ENCODE measurements around the gene SCN4A. TPM values are rescaled to one million over a fixed set of nuclear protein-coding genes. Genes with fewer than 3 reads are reported as not detected.

The SCN4A gene
- total RNA-seq, 1 experiment from 2014 or later: not detected

DNA sequence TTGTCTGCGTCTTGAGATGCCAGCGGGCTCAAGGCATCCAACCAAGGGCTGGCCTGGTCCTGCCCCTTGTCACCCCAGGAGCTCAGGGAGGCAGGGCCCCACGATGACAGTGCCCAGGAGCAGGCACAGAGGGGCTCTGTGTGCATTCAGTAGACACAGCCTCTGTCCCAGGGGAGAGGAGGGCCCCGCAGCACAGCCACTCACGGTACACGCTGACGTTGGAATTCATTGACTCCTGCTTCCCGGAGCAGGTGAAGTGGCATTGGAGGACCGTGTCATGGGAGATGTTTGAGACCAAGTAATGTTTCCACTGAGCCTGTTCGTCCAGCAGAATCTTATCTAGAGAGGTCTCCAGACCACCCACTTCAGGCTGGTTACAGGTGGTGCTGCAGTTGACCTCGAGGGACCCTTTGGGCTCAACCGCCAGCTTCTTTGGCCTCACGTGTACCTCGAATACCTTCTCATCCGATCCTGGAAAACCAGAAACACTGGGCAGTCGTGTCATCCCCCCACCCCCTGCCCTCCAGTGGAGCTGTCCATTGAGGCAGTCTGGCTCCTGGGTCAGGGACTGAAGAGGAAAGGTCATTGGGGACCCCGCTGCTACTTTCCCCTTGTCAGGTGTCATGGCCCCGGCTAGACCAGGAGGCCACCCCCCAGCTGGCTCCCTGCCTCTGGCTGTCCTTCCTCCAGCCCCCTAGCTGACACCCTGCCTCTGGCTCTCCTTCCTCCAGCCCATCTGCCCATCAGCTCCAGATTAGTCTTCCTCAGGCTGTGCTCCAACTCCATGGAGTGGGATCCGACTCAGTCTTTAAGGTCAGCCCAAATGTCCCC is 32.4 kb upstream of the SCN4A start:
- no peak overlapping the region for H3K9ac ChIP-seq (ENCODE audit: low read length)
- H3K36me3 ChIP-seq (ENCODE audit: low read depth, low read length): no peaks in the 10 kb centered on the region
- peak overlapping the region; percentile 17; the same call in 1 of the 2 replicates for H3K27ac ChIP-seq (ENCODE audit: low read length)
- H3K4me2 ChIP-seq (ENCODE audit: low read length): peak overlapping the region; percentile 69
- no peaks in the 10 kb centered on the region for H3K27me3 ChIP-seq (ENCODE audit: low read length)
- peak overlapping the region; percentile 49 for H2AFZ ChIP-seq (ENCODE audit: low read length)
- peaks cover 48% of the 10 kb centered on the region for H3K4me1 ChIP-seq (ENCODE audit: insufficient read depth, low read length)
- H3K9me2 ChIP-seq (replicated peaks; ENCODE audit: low read length): no peaks in the 10 kb centered on the region
- H3K79me2 ChIP-seq (ENCODE audit: low read length): no peaks in the 10 kb centered on the region
- H3K9me3 ChIP-seq (ENCODE audit: low read length): peaks cover 1% of the 10 kb centered on the region; the same call in 1 of the 2 replicates
- ATAC-seq (peak; percentile 2; the same call in 1 of the 2 replicates), DNase-seq (no peak)
- TF ChIP-seq EZH2 (IDR thresholded peaks at IDR 0.05; ENCODE audit: low read length, unreplicated experiment) (no peak), EZH2phosphoT487 (IDR thresholded peaks at IDR 0.05; ENCODE audit: borderline replicate concordance, low read length) (no peak)
- TF ChIP-seq, protein P1, sequence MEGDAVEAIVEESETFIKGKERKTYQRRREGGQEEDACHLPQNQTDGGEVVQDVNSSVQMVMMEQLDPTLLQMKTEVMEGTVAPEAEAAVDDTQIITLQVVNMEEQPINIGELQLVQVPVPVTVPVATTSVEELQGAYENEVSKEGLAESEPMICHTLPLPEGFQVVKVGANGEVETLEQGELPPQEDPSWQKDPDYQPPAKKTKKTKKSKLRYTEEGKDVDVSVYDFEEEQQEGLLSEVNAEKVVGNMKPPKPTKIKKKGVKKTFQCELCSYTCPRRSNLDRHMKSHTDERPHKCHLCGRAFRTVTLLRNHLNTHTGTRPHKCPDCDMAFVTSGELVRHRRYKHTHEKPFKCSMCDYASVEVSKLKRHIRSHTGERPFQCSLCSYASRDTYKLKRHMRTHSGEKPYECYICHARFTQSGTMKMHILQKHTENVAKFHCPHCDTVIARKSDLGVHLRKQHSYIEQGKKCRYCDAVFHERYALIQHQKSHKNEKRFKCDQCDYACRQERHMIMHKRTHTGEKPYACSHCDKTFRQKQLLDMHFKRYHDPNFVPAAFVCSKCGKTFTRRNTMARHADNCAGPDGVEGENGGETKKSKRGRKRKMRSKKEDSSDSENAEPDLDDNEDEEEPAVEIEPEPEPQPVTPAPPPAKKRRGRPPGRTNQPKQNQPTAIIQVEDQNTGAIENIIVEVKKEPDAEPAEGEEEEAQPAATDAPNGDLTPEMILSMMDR (conservative IDR thresholded peaks at IDR 0.05; ENCODE audit: low read depth, low read length): no peak
- CTCF ChIA-PET: interaction anchor here (0.7 to 0.9 kb wide), 2 partner anchors 56 to 128 kb away, joined by 3 to 6 read pairs; no protein-coding TSS in a partner anchor
- no peaks in the 10 kb centered on the region for H4K20me1 ChIP-seq (ENCODE audit: low read length)
- peak overlapping the region; percentile 18; the same call in 1 of the 2 replicates for H3K4me3 ChIP-seq (ENCODE audit: low read length)
- H3F3A ChIP-seq (ENCODE audit: low read length, unreplicated experiment): no peaks in the 10 kb centered on the region
- BruUV-seq (replicated peaks): no TSS peak
- intact Hi-C loops (cut with micrococcal nuclease): no loop called here
- POLR2A ChIA-PET (ENCODE audit: unreplicated experiment): no interaction called here

DNA sequence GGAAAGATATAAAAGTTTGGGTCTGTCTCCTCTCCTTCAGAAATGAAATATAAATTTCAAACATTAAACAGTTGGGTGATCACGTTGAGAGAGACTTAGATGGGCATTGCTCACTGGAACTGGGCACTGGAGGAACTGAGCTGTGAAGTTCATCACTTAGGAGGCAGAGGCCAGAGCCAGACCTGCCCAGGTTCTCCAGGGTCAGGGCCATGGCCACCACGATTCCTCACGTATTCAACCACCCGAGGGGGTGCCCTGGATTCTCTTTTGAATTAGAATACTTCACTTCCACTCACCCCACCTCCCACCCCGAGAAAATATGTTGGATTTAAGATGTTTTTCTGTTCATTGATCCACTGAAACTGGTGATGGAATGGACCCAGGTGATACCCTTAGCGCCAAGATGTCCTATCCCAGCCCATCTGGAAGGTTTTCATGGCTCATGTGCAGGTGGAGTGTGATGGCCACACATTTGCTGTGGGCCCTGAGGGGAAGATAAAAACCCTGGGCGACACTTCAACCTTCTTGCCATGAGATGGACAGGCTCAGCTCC is 31.6 kb upstream of the SCN4A start:
- no peak overlapping the region for H3K9ac ChIP-seq (ENCODE audit: low read length)
- H2AFZ ChIP-seq (ENCODE audit: low read length): no peak overlapping the region
- H3K27me3 ChIP-seq (ENCODE audit: low read length): no peaks in the 10 kb centered on the region
- H3K4me2 ChIP-seq (ENCODE audit: low read length): no peak overlapping the region
- no peak overlapping the region for H3K4me3 ChIP-seq (ENCODE audit: low read length)
- H4K20me1 ChIP-seq (ENCODE audit: low read length): no peaks in the 10 kb centered on the region
- TF ChIP-seq EZH2 (IDR thresholded peaks at IDR 0.05; ENCODE audit: low read length, unreplicated experiment) (no peak), EZH2phosphoT487 (IDR thresholded peaks at IDR 0.05; ENCODE audit: borderline replicate concordance, low read length) (no peak)
- TF ChIP-seq, protein P1 (conservative IDR thresholded peaks at IDR 0.05; ENCODE audit: low read depth, low read length): no peak
- H3K9me3 ChIP-seq (ENCODE audit: low read length): no peaks in the 10 kb centered on the region
- intact Hi-C loops (cut with micrococcal nuclease): no loop called here
- no peak overlapping the region for H3K27ac ChIP-seq (ENCODE audit: low read length)
- ChIA-PET CTCF (no interaction called here), POLR2A (ENCODE audit: unreplicated experiment) (no interaction called here)
- H3K36me3 ChIP-seq (ENCODE audit: low read depth, low read length): no peaks in the 10 kb centered on the region
- DNase-seq (no peak), ATAC-seq (no peak)
- no peaks in the 10 kb centered on the region for H3F3A ChIP-seq (ENCODE audit: low read length, unreplicated experiment)
- no peaks in the 10 kb centered on the region for H3K79me2 ChIP-seq (ENCODE audit: low read length)
- BruUV-seq (replicated peaks): no TSS peak
- peaks cover 39% of the 10 kb centered on the region for H3K4me1 ChIP-seq (ENCODE audit: insufficient read depth, low read length)
- no peaks in the 10 kb centered on the region for H3K9me2 ChIP-seq (replicated peaks; ENCODE audit: low read length)

Data from PC-3 (cell line).